T-helper 1 cell (primary cell): ENCODE measurements around the gene SLC17A5.
"Not testable (repeated sequence)": the region's sequence is repeated elsewhere in the genome, so short reads cannot be mapped to it uniquely, and the experiment has no call there.

Source experiments
- DNase-seq, 5 donors: peaks; one replicate each; pipeline ENCODE4 v3.0.0-alpha.2; 2012 to 2020

Gene SLC17A5

GRCh38 chr6:73613806-73614536, 39.8 kb downstream of the SLC17A5 start:
- DNase-seq = no peak

- no peak for DNase-seq
These were observed 41.2 kb downstream of the SLC17A5 start for GRCh38 chr6:73612611-73613010.

GRCh38 chr6:73610444-73611275, 43.1 kb downstream of the SLC17A5 start:
- peak in 1 of 5 donors; percentile 34 for DNase-seq

- no peak for DNase-seq
These were observed 45.0 kb downstream of the SLC17A5 start for GRCh38 chr6:73608761-73609160.

GRCh38 chr6:73606428-73606827, 47.4 kb downstream of the SLC17A5 start:
- no peak for DNase-seq

GRCh38 chr6:73604461-73604860, 49.3 kb downstream of the SLC17A5 start:
- DNase-seq = no peak

- no peak for DNase-seq
These were observed 49.8 kb downstream of the SLC17A5 start for GRCh38 chr6:73604020-73604419.

GRCh38 chr6:73586416-73586974, 67.3 kb downstream of the SLC17A5 start:
- DNase-seq = peak in 1 of 5 donors; percentile 12

- peak in 4 of 5 donors; percentile 10 to 80 (median 16) for DNase-seq
These were observed 68.0 kb downstream of the SLC17A5 start for GRCh38 chr6:73585566-73586415.

- DNase-seq = no peak
These were observed 72.5 kb downstream of the SLC17A5 start for GRCh38 chr6:73581293-73581692.

- peak in 4 of 5 donors; percentile 16 to 73 (median 31) for DNase-seq
These were observed 73.3 kb downstream of the SLC17A5 start for GRCh38 chr6:73580247-73581149.

- no peak for DNase-seq
These were observed 73.9 kb downstream of the SLC17A5 start for GRCh38 chr6:73579851-73580246.

GRCh38 chr6:73579389-73579788, 74.4 kb downstream of the SLC17A5 start:
- DNase-seq = no peak

- DNase-seq = no peak
These were observed 76.1 kb downstream of the SLC17A5 start for GRCh38 chr6:73577676-73578075.

GRCh38 chr6:73572531-73572930, 81.3 kb downstream of the SLC17A5 start:
- not testable (repeated sequence) for DNase-seq

- not testable (repeated sequence) for DNase-seq
These were observed 82.3 kb downstream of the SLC17A5 start for GRCh38 chr6:73571218-73572181.

GRCh38 chr6:73569121-73569520, 84.7 kb downstream of the SLC17A5 start:
- DNase-seq = no peak

- no peak for DNase-seq
These were observed 86.7 kb downstream of the SLC17A5 start for GRCh38 chr6:73566954-73567591.

- DNase-seq = not testable (repeated sequence)
These were observed 87.3 kb downstream of the SLC17A5 start for GRCh38 chr6:73566486-73566871.
